ENCODE results near the gene CHID1. TPM values are rescaled to one million over a fixed set of nuclear protein-coding genes. Genes with fewer than 3 reads are reported as not detected.

CHID1 gene
- total RNA-seq, 2 experiments from 2014 or later = 30.6 to 71.1 TPM

DNA sequence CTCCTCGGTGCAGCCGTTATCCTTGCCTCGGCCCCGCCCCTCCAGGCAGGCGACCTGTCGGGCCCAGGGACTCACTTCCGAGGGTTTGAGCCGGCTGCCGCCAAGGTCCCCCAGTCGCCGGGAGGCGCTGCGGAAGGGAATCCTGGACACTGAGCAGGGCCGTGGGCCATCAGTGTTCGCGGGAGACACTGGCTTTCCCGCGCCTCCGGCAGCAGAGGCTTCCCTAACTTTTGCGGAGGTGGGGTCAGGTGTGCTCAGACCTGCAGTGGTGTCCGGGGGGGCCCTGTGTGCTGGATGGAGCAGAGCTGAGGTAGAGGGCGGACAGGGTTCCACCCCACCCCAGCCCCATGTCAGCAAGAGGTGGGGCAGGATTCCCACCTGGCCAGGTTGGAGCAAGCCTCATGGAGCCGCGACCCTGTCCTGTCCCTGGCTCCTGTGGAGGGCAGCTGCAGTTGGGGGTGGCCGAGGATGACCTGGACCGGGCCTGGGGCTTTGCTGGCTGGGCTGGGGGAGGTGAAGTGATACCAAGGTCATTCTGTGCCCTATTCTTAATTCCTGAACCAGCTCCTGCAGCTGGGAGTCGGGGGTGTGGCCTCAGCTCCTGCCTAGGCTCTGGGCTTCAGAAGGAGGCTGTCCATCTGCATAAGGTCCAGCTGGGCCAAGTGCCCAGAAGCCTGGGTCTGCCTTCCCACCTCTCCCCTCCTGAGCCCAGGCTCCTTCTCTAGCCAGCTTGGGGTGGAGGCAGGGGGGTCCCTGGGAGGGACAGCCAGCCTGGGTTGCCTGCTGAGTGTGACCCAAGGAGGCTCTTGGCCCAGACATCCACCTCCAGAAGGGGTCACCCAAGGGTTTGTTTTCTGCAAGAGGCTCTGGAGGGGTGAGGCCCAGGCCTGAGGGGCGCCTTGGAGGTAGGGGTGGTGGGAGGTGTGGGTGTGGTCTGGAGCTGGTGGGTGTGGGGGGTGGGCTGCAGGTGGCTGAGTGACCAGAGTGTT is 59.5 kb downstream of the CHID1 start:
- H3K4me3 ChIP-seq (ENCODE audit: low read depth, low read length, poor library complexity, severe bottlenecking) = no peak overlapping the region
- H2AFZ ChIP-seq (ENCODE audit: low read length) = no peak overlapping the region
- H4K20me1 ChIP-seq (ENCODE audit: insufficient read depth, low read length) = no peaks in the 10 kb centered on the region
- no peaks in the 10 kb centered on the region for H3K79me2 ChIP-seq (ENCODE audit: insufficient read depth, low read depth, low read length)
- POLR2A ChIA-PET = interaction anchor here (0.7 kb wide), 1 partner anchor 9 kb away, joined by 3 read pairs; no protein-coding TSS in a partner anchor
- H3K9me3 ChIP-seq (ENCODE audit: low read length) = no peaks in the 10 kb centered on the region
- CTCF ChIA-PET (ENCODE audit: unreplicated experiment) = interaction anchor here (0.5 kb wide), 1 partner anchor 964 kb away, joined by 3 read pairs; no protein-coding TSS in a partner anchor
- TF ChIP-seq CTCF (conservative IDR thresholded peaks at IDR 0.05; ENCODE audit: low read length) = peak; percentile 63
- TF ChIP-seq EZH2phosphoT487 (IDR thresholded peaks at IDR 0.05; ENCODE audit: borderline replicate concordance, low read depth, low read length) = no peak
- intact Hi-C loops (cut with micrococcal nuclease; ENCODE audit: unreplicated experiment) = no loop called here
- no peaks in the 10 kb centered on the region for H3K36me3 ChIP-seq (ENCODE audit: insufficient read depth, low read length)
- H3K4me2 ChIP-seq (ENCODE audit: low read length) = no peak overlapping the region
- DNase-seq (ENCODE audit: low spot score) = peak; percentile 36
- no TSS peak for BruUV-seq (replicated peaks)
- peaks cover 14% of the 10 kb centered on the region for H3K4me1 ChIP-seq (ENCODE audit: insufficient read depth, low read length, poor library complexity, severe bottlenecking)
- H3K27ac ChIP-seq (ENCODE audit: low read depth, low read length, poor library complexity, severe bottlenecking) = no peak overlapping the region
- no peaks in the 10 kb centered on the region for H3K9me2 ChIP-seq (ENCODE audit: insufficient read depth, low read length)

- no peaks in the 10 kb centered on the region for H4K20me1 ChIP-seq (ENCODE audit: insufficient read depth, low read length)
- no peak overlapping the region for H2AFZ ChIP-seq (ENCODE audit: low read length)
- POLR2A ChIA-PET = no interaction called here
- peaks cover 14% of the 10 kb centered on the region for H3K4me1 ChIP-seq (ENCODE audit: insufficient read depth, low read length, poor library complexity, severe bottlenecking)
- no peaks in the 10 kb centered on the region for H3K36me3 ChIP-seq (ENCODE audit: insufficient read depth, low read length)
- no peak overlapping the region for H3K27ac ChIP-seq (ENCODE audit: low read depth, low read length, poor library complexity, severe bottlenecking)
- DNase-seq (ENCODE audit: low spot score) = no peak
- no peak for TF ChIP-seq CTCF (conservative IDR thresholded peaks at IDR 0.05; ENCODE audit: low read length)
- BruUV-seq (replicated peaks) = no TSS peak
- no peak overlapping the region for H3K4me3 ChIP-seq (ENCODE audit: low read depth, low read length, poor library complexity, severe bottlenecking)
- no peaks in the 10 kb centered on the region for H3K79me2 ChIP-seq (ENCODE audit: insufficient read depth, low read depth, low read length)
- CTCF ChIA-PET (ENCODE audit: unreplicated experiment) = no interaction called here
- intact Hi-C loops (cut with micrococcal nuclease; ENCODE audit: unreplicated experiment) = loop anchor here (5.0 kb wide), 2 partner anchors 57 to 127 kb away; no protein-coding TSS in a partner anchor
- no peaks in the 10 kb centered on the region for H3K9me3 ChIP-seq (ENCODE audit: low read length)
- no peaks in the 10 kb centered on the region for H3K9me2 ChIP-seq (ENCODE audit: insufficient read depth, low read length)
- H3K4me2 ChIP-seq (ENCODE audit: low read length) = peak overlapping the region; percentile 87; the same call in 1 of the 2 replicates
These were observed 60.4 kb downstream of the CHID1 start for GRCh38 chr11:849951-850774.

Measured in OCI-LY7 (cell line).